ENCODE results near the gene FAM219A.
"Not testable (repeated sequence)": the region's sequence is repeated elsewhere in the genome, so short reads cannot be mapped to it uniquely, and the experiment has no call there.

The FAM219A gene

GRCh38 chr9:34484678-34485077, 26.3 kb upstream of the FAM219A start:
- no peak for DNase-seq (ENCODE audit: low read depth)

- DNase-seq (ENCODE audit: low read depth), result not testable (repeated sequence)
These were observed 24.4 kb upstream of the FAM219A start for GRCh38 chr9:34482746-34483145.

- not testable (repeated sequence) for DNase-seq (ENCODE audit: low read depth)
These were observed 23.2 kb upstream of the FAM219A start for GRCh38 chr9:34481620-34482019.

DNA sequence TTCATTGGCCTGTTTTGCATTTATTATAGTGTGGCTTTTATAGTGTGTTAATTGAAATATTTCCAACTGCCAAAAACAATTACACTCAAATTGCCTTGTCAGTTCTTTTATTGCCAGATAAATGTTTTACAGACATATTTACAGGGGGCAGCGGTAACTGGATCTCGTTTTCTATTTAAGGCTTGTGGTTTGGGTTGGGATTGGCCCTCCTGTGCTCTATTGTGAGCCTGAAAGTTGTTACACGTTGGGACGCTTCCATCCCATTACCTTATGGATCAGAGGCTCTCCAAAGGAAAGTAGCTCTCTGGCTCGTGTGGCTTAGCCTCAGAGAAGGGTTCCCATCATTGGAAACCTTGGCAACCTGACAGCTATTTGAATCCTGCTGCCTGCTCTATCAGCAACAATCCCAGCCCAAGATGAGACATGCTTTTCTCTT, 21.1 kb upstream of the FAM219A start:
- DNase-seq (ENCODE audit: low read depth), result no peak

- DNase-seq (ENCODE audit: low read depth), result no peak
These were observed 19.2 kb upstream of the FAM219A start for GRCh38 chr9:34477541-34477940.

DNA sequence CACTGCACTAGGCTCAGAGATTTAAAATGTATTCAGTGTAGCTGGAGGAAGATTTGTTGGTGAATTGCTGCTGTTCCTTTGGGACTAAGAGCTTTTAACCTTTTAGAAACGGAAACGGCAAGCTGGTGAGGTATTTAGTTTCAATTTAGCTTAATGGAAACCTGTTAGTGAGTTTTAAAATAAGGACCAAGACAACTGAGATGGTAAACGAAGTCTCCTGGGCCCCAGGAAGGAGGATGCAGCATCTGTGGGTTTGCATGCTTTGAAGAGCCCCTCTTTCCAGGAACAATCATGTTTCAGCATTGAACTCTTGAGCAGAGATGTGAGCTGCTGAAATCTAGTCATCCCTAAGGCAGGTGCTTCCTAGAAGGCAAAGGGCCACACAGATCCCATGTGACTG, 16.7 kb upstream of the FAM219A start:
- DNase-seq (ENCODE audit: low read depth), result no peak

- no peak for DNase-seq (ENCODE audit: low read depth)
These were observed 7.1 kb upstream of the FAM219A start for GRCh38 chr9:34465468-34465867.

GRCh38 chr9:34464571-34464970, 6.2 kb upstream of the FAM219A start:
- DNase-seq (ENCODE audit: low read depth), result no peak

DNA sequence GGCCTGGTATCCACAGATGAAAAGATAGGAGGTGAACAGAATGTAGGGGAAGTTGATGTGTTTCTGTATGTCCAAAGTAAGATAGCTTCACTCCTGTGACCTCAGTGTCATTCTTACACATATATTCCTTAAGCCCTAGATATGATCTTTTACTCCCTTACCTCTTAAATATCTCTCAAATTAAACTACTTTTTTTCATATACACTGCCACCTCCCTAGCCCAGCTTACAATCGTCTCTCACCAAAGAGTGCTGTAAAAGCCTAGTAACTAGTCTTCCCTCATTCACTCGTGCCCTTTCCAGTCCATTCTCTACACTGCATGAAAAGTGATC, 5.5 kb upstream of the FAM219A start:
- DNase-seq (ENCODE audit: low read depth), result no peak

DNA sequence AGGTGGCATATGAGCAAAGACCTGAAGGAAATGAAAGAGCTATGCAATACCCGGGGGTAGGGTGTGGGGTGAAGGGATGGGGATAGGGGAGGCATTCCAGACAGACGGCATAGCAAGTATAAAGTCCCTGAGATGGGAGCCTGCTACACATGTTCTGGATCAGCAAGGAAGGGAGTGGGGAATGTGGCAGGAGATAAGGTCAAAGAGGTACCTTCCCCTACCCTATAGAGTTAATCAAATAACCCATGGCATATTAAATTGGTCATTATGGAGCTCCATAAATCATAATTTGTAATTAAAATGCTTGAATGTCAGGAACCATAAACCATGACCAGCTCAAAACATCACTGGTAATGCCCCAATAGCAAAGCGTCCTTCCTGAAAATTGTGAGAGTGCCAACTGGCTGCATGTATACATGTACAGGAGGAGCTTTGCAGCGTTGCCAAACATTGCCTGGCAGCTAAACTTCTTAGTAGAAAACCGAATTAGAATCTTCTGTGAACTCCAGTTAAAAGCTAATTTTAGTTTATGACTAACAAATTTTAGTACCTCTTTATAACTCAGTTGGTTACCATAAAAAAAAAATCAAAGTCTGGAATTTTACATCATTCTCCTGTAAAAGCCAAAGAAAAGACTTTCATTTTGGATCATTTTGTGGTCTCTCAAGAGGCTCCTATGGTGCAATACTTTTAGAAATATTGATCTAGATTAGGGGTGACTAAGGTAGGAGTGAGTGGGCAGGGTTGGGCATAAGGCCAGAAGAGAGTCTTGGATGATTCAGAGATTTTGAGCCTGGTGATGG, 4.9 kb upstream of the FAM219A start:
- peak; percentile 45 for DNase-seq (ENCODE audit: low read depth)

DNA sequence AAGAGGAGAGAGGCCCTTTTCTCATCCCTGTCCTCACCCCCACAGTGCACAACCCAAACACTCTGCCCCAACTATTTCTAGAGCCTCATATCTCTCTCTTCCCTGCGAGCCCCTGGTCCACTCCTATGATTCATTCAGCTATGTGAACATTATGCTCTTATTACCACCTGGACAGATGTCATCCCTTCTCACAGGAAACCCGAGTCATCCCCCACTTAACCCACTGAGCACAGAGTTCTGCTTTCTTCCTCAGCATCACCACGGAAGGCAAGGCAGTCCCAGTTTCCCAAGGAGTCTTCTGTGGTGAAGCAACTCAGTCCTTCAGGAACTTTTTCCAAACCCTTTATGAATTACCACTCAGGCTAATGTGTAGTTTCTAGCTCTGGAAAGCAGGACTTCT, 1.6 kb upstream of the FAM219A start:
- DNase-seq (ENCODE audit: low read depth), result no peak

DNA sequence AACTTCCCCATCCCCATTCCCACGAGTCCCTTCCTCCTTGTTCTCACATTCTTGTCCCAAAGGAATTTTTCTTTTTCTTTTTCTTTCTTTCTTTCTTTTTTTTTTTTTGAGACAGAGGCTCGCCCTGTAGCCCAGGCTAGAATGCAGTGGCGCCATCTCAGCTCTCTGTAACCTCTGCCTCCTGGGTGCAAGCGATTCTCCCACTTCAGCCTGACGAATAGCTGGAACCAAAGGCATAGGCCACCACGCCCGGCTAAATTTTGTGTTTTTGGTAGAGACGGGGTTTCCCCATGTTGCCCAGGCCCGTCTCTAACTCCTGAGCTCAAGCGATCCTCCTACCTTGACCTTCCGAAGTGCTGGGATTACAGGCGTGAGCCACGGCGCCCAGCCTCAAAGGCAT, 986 bp upstream of the FAM219A start:
- DNase-seq (ENCODE audit: low read depth), result no peak

DNA sequence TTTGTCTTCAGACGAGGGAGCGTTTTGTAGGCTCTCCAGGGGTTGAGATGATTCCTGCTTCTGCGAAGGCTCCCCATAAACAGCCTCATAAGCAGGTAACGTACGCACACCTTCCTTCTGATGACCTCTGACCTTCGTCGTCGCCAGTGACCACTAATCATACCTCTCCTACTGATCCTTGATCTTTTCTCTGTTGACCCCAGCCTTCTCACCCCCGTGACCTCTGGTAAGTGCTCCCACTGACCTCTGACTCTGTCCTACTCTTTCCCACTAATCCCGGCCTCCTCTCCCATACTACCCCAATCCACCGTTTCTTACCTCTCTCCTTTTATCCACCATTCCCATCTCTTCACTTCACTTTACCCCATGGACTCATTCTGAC, 580 bp upstream of the FAM219A start:
- no peak for DNase-seq (ENCODE audit: low read depth)

DNA sequence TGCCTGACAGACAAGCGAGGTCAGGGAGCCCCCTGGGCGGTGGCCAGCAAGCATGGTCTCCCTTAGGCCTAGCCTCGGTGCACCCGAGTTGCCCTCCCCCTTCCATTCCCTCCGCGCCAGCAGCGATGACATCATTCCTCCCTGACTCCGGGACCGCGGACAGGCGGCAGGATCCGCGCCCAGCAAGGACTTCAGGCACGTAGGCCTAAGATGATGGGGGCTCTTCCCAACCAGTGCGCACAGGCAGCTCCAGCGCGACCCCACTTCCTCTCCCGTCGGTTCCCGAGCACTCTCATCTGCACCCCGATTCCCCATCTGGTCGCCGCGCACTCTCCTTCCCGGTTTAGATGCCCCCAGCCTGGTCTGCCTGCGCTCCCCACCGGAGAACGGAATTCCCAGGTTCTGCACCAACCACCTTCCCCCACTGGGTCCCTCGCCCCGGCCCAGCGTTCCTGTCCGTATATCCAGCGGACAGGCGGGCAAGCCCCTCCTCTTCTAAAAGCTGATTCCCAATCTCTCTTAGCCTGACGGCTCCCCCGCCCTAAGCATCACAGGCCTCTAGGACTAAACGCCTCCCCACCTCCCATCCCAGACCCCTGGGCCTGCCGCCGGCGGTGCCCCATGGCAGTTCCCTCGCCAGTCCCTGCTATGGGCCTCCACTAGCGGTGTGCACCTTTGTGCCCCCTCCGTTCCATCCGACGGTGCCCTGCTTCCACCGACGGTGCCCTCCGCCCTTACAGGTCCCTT, 931 bp downstream of the FAM219A start:
- DNase-seq (ENCODE audit: low read depth), result no peak

- no peak for DNase-seq (ENCODE audit: low read depth)
These were observed 1.6 kb downstream of the FAM219A start for GRCh38 chr9:34456746-34457145.

GRCh38 chr9:34456151-34456550, 2.2 kb downstream of the FAM219A start:
- no peak for DNase-seq (ENCODE audit: low read depth)

GRCh38 chr9:34454571-34455065, 3.8 kb downstream of the FAM219A start:
- no peak for DNase-seq (ENCODE audit: low read depth)

DNA sequence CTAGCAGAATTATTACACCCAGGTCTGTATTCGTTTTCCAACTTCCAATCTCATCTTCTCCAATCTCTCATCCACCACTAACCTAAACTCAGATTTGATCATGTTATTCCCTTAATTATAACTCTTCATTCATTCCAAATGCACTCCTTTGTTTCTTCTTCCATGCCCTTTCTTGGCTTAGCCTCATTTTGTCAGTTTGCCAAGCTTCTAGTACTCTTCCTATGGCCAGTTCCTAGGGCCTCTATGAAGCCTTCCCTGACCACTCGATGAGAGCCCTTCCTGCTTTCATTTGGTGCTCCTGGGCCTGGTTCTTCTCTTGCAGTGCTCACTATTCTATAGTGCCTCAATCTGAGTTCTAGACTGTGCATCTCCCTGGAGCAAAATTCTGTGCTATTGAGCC, 5.8 kb downstream of the FAM219A start:
- DNase-seq (ENCODE audit: low read depth), result no peak

DNA sequence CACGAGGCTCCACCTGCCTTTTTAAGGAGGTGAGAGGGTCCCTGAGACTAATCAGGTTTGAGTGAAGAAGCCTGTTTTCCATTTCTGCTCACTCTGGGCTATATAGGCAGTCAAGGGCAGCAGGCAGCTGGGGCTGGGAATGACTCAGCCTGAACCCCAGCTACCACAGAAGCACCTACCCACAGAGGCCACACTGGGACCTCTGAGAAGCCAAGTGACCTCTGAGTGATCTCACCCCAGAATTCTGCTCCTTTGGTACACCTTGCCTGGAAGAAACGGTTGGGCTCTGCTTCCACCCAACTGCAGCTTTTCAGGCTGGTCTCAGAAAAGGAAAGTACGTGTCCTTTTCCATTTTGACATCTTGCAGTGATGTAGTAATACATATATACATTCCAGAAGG, 6.8 kb downstream of the FAM219A start:
- DNase-seq (ENCODE audit: low read depth), result no peak

DNA sequence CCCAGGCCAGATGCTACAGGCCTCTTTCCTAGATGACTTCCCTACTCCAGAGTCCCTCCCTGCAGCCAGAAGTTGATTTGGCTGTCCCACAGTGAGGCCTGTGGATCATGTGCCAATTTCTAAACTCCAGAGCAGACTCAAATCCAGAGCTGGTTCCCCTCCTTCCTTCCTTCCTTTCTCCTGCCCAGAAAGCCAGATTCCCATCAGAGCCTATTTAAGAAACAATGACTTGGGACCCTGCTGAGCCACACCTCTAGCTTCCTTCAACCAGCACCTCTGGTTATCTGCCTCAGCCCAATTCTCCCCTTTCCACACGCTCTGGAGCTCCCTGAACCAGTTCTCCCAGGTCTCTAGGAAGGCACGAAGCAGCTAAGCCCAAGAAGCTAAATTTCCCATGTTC, 7.2 kb downstream of the FAM219A start:
- DNase-seq (ENCODE audit: low read depth), result no peak

DNA sequence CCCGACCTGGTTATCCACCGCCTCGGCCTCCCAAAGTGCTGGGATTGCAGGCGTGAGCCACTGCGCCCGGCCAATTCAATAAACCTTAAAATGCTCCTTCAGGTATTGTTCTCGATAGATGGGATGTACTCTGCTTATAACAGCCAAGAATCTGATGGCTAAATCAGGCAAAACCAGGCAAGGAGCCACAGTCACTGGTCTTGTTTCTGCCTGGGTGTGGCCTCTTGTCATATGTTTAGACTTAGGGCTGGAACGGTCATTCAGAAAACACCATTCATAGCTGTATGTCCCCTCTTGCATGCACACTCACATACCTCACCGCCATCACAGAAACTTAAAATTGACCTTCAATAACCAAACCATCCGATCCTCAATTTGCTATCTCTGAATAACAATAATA, 7.7 kb downstream of the FAM219A start:
- no peak for DNase-seq (ENCODE audit: low read depth)

GRCh38 chr9:34446951-34447350, 11.4 kb downstream of the FAM219A start:
- no peak for DNase-seq (ENCODE audit: low read depth)

DNA sequence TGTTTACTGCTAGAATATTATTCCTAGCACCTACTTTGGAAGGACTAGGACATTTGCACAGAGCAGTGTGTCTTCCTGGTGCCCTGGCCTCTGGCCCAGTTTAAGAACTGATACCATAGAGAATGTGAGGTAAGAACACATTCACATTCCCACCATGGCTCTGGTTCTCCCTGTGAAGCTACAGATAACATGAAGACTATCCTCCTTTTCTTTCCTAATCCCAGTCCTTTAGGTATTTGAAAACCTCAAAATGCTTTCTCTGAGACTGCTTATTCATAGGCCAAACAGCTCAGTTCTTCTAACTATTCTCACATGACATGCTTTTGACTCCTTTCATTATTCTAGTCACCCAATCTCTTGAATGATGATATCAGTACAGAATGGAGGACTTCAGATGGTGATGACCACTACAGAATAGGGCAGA, 11.9 kb downstream of the FAM219A start:
- no peak for DNase-seq (ENCODE audit: low read depth)

GRCh38 chr9:34443976-34444375, 14.4 kb downstream of the FAM219A start:
- DNase-seq (ENCODE audit: low read depth), result no peak
